Thyroid gland (tissue), 4 donors: Measurements from ENCODE around the gene BICDL1. TPM values are rescaled to one million over a fixed set of nuclear protein-coding genes. Genes with fewer than 3 reads are reported as not detected.
A peak's percentile ranks its signal among the peaks of the same experiment; 100 is the strongest.

Experiments used
- DNase-seq, 2 donors: peaks; one replicate each; pipeline ENCODE4 v3.0.0-alpha.2; 2019
- H3K27ac ChIP-seq, 3 donors: fragments of 200-600 bp; sonication (generic); 1 replicate in 2 of 3; 2 replicates in 1 of 3; pipeline ENCODE4 v1.5.1; 2016 to 2019; ENCODE audit warnings: mild to moderate bottlenecking in 1 of 3, moderate library complexity in 1 of 3
- H3K27me3 ChIP-seq: fragments of 200-600 bp; sonication (generic); one replicate; pipeline ENCODE4 v1.5.1; 2019
- H3K36me3 ChIP-seq, 2 donors: fragments of 200-600 bp; sonication (generic); one replicate each; pipeline ENCODE4 v1.5.1; 2016 to 2019
- H3K4me1 ChIP-seq, 2 donors: fragments of 200-600 bp; sonication (generic); one replicate each; pipeline ENCODE4 v1.5.1; 2017 to 2019
- H3K4me3 ChIP-seq, 3 donors: fragments of 200-600 bp; sonication (generic); replicated peaks in 1 of 3; 1 replicate in 2 of 3; 2 replicates in 1 of 3; pipeline ENCODE4 v1.5.1; 2016; ENCODE audit warnings: mild to moderate bottlenecking in 1 of 3
- H3K9me3 ChIP-seq: fragments of 200-600 bp; sonication (generic); one replicate; pipeline ENCODE4 v1.5.1; 2017
- POLR2A ChIP-seq, 2 donors: fragments of 450-650 bp; IDR thresholded peaks; one replicate each; pipeline ENCODE4 v1.6.1; 2017; ENCODE audit warnings: antibody characterized with exemption in 2 of 2, mild to moderate bottlenecking in 2 of 2, moderate library complexity in 1 of 2
- WGBS, 2 donors: methylation state at CpG; one replicate each; pipeline ENCODE4 v1.1.5; 2017; 5-methylcytosine and 5-hydroxymethylcytosine counted together
- intact Hi-C: fragments of 100-400 bp; cut with DNase I; formaldehyde crosslinking; loops from one replicate; pipeline ENCODE4 v1.15.1; 2023
- total RNA-seq, 4 donors: library from RNA; depleted of rRNA; stranded (reverse); fragments of >200 nt; gene quantifications; one replicate each; pipeline ENCODE4 v1.2.3, GENCODE V29; 2016
- TF ChIP-seq, protein P1 (sequence below), 6 experiments: fragments of 200-600 bp in 3 of 6; fragments of 450-650 bp in 3 of 6; sonication (generic) in 3 of 6; IDR thresholded peaks; one replicate each; pipeline ENCODE4 v1.5.1; 2016 to 2019; ENCODE audit warnings: antibody characterized with exemption in 6 of 6, mild to moderate bottlenecking in 2 of 6, inconsistent platforms in 1 of 6, moderate library complexity in 1 of 6

The BICDL1 gene
- total RNA-seq, 4 donors from 2014 or later: 10.5 to 81.8 (median 48.1) TPM

DNA sequence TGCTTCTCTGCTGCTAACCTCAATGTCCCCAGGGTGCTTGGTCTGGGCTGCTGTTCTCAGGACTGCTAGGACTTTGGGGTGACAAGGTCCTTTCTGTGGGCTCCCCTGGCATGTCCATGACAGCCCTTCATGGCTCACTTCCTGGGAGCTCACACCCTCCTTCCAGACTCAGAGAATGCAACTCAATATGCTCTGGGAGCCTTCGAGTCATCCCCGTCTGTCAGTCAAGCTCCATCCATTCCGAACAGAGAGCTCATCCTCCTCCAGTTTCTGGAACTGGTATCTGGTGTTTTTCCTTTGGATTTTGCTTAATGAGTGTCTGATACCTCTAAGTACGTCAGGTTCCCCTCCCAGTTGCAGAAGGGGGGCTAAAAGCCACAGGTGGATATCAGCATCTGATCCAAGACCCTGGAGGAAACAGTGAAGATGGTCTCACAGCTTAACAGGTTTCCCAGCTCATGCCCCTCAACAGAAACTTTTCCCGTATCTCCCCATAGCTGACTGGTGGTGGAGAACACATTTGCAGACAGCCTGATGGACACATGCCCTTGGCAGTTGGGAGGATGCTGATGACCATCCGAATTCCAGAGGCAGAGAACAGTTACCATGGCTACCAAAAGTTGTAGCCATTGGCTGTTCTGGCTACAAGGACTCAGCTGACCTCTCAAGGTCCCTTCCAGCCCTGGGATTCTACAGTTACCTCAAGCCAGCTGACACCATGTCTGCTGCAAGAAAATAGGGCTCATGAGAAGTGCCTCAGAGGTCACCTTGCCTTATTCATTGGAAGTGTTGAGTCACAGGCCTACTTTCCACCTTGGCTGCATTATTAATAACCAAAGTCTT lies 137.0 kb downstream of the BICDL1 start:
- H3K36me3 ChIP-seq: peaks cover 48 to 49% of the 10 kb centered on the region in 2 donors
- intact Hi-C loops: no loop called here
- H3K27ac ChIP-seq: no peak overlapping the region
- H3K27me3 ChIP-seq: no peaks in the 10 kb centered on the region
- H3K4me3 ChIP-seq: no peak overlapping the region
- no peaks in the 10 kb centered on the region for H3K9me3 ChIP-seq
- no peak for DNase-seq
- peak in 1 of 2 donors; percentile 8 for TF ChIP-seq POLR2A (IDR thresholded peaks at IDR 0.05)
- TF ChIP-seq, protein P1, sequence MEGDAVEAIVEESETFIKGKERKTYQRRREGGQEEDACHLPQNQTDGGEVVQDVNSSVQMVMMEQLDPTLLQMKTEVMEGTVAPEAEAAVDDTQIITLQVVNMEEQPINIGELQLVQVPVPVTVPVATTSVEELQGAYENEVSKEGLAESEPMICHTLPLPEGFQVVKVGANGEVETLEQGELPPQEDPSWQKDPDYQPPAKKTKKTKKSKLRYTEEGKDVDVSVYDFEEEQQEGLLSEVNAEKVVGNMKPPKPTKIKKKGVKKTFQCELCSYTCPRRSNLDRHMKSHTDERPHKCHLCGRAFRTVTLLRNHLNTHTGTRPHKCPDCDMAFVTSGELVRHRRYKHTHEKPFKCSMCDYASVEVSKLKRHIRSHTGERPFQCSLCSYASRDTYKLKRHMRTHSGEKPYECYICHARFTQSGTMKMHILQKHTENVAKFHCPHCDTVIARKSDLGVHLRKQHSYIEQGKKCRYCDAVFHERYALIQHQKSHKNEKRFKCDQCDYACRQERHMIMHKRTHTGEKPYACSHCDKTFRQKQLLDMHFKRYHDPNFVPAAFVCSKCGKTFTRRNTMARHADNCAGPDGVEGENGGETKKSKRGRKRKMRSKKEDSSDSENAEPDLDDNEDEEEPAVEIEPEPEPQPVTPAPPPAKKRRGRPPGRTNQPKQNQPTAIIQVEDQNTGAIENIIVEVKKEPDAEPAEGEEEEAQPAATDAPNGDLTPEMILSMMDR (IDR thresholded peaks at IDR 0.05): no peak
- H3K4me1 ChIP-seq: no peaks in the 10 kb centered on the region
- 83 to 97% methylated on average over 5 to 6 of the region's 6 CpGs for WGBS, 2 donors

DNA sequence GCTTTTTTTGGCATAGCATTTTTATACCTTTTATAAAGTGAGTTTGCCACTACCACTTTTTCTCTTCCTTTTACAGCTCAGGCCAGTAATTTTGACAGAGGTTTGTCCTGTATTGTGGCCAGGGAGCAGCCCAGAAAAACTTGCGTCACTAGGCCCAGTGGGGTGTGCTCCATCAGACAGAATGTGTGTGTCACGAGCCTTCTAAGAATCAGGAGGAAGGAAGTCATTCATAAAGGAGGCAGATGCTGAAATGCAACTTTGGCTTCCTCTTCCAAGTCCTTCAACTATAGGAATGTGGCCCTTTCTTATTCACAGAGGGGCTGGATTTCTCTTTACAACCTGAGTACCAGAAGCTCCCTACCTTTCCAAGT lies 137.6 kb downstream of the BICDL1 start:
- Histone ChIP-seq H3K4me1 (no peaks in the 10 kb centered on the region), H3K27ac (no peak overlapping the region), H3K36me3 (peaks cover 54 to 55% of the 10 kb centered on the region in 2 donors), H3K4me3 (no peak overlapping the region), H3K9me3 (no peaks in the 10 kb centered on the region), H3K27me3 (no peaks in the 10 kb centered on the region)
- intact Hi-C loops: no loop called here
- 75 to 82% methylated on average over 2 of the region's 2 CpGs for WGBS, 2 donors
- no peak for DNase-seq
- TF ChIP-seq, protein P1 (IDR thresholded peaks at IDR 0.05): no peak
- TF ChIP-seq POLR2A (IDR thresholded peaks at IDR 0.05): no peak

DNA sequence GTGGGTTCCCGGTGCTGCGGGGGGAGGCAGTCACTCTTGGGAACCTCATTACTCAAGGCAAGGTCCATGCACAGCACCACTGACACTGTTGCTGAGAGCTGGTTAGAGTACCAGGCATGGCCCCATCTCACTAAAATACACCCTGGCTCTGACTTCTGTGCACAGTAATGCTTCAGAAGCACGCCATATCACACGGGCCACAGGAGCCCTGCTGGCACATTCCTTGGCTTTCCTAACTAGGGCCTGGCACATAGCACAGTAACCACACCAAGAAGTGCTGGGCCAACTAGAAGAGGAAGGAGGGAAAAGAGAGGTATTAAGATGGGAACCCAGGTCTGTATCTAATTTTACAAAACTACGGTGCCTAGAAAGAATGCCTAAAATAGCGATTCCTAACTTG lies 141.0 kb downstream of the BICDL1 start:
- Histone ChIP-seq H3K27me3 (no peaks in the 10 kb centered on the region), H3K9me3 (no peaks in the 10 kb centered on the region), H3K4me3 (no peak overlapping the region), H3K36me3 (peaks cover 88 to 89% of the 10 kb centered on the region in 2 donors), H3K4me1 (no peaks in the 10 kb centered on the region), H3K27ac (no peak overlapping the region)
- 94 to 95% methylated on average over 6 of the region's 6 CpGs for WGBS, 2 donors
- intact Hi-C loops: no loop called here
- no peak for DNase-seq
- no peak for TF ChIP-seq POLR2A (IDR thresholded peaks at IDR 0.05)
- TF ChIP-seq, protein P1 (IDR thresholded peaks at IDR 0.05): no peak

DNA sequence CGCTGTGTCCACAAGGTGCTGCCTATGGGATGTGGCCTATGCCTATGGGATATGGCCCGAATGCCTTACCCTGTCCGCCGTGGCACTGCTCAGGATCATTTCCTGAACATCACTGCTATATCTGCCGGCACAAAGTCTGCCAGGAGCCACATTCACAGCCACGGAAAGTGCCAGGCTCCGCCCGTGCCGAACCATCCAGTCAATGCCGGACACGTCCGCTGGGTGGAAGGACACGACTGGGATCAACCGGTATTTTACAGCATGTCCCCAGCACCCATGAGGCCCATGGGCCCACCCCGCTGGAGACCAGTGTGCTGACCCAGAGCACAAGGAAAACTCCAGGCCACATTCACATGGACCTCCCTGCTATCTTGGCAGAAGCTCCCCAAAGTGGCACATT lies 142.1 kb downstream of the BICDL1 start:
- TF ChIP-seq, protein P1 (IDR thresholded peaks at IDR 0.05): no peak
- no peak for TF ChIP-seq POLR2A (IDR thresholded peaks at IDR 0.05)
- no peak overlapping the region for H3K4me3 ChIP-seq
- H3K27ac ChIP-seq: no peak overlapping the region
- no peaks in the 10 kb centered on the region for H3K27me3 ChIP-seq
- H3K36me3 ChIP-seq: peaks cover 96 to 98% of the 10 kb centered on the region in 2 donors
- H3K9me3 ChIP-seq: no peaks in the 10 kb centered on the region
- WGBS, 2 donors: 94 to 98% methylated on average over 12 to 15 of the region's 15 CpGs
- intact Hi-C loops: no loop called here
- DNase-seq: no peak
- no peaks in the 10 kb centered on the region for H3K4me1 ChIP-seq

DNA sequence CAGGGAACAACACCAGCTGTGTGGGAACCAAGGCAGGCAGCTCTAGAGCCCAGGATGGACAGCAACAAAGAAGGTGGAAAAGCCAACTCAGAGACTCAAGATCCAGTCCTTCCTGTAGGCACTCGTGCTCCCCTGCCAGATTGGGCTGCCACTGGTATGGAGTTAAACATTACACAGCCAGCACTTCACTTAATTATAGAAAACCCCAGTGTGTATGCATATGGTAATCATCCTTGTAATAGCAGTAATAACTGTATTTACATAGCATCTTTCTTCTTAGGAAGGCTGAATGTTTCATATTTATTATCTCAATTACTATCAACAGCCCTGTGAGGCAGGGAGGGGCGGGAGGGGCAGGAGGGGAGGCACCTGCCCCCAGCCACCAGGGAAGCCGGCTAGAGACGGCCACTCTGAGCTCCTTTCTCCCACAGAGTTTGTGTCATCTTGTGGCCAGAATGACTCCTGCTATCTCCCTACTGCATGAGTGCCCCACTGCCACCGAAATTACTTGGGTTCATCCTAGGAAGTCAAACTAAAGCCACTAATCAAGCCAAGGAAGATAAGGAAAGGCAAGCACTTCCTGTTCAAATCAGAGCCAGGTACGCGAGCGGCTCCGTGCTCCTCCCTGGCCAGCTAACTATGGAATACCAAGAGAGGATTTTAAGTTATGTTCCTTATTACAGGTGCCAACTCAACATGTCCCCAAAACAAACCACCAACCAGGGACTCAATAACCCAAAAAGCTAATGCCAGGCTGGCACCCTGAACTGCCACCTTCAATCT lies 143.2 kb downstream of the BICDL1 start:
- intact Hi-C loops: no loop called here
- 88 to 93% methylated on average over 9 of the region's 9 CpGs for WGBS, 2 donors
- Histone ChIP-seq H3K4me1 (no peaks in the 10 kb centered on the region), H3K27ac (no peak overlapping the region), H3K27me3 (no peaks in the 10 kb centered on the region), H3K4me3 (no peak overlapping the region), H3K36me3 (peaks cover 98 to 99% of the 10 kb centered on the region in 2 donors), H3K9me3 (no peaks in the 10 kb centered on the region)
- TF ChIP-seq POLR2A (IDR thresholded peaks at IDR 0.05): no peak
- TF ChIP-seq, protein P1 (IDR thresholded peaks at IDR 0.05): no peak
- DNase-seq: no peak
